ENCODE measurements around the gene PDE9A.

DNA sequence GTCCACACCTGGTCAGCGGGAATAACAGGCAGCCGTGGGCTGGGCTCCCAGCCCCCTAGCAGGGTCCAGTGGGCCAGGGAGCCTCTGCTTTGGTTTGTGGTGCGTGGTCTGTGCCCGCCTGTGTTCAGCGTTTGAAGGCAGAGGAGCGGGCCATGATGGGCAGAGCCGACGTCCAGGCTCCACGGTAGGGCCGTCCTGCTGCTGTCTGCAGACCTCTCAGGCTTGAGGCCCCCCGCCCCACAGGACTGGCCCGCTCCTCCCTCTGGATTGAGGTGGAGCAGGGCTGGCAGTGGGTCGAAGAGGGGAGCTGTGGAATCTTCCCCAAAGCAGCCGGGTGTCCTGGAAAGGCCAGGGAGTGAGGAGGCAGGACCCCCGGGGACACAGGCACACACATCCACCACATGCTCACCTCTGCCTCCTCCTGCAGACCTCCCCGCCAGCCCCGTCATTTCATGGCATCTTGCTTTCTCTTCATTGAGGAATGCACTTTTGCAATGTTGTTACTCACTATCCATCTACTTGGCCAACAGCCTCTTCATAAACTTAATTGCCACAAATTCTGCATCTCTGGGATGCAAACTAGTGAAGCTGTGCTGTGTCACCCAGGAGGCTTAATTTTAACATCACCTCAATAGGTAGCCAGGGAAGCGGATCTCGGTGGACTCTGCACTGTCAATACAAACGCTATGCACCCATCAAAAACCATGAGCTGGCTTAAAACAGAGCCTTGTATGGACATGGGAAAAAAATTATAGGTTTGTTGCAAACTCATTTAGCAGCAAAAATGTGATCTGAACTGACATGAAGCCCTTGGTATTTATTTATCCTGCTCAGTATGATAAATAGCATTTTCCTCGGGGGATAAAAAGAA is 85.9 kb downstream of the PDE9A start:
- no peak for TF ChIP-seq CTCF (IDR thresholded peaks at IDR 0.05)
- no peak for TF ChIP-seq EP300 (IDR thresholded peaks at IDR 0.05)
- TF ChIP-seq POLR2A (IDR thresholded peaks at IDR 0.05; ENCODE audit: low read depth), result no peak
- no peak for TF ChIP-seq POLR2AphosphoS5 (IDR thresholded peaks at IDR 0.05)

Measured in esophagus muscularis mucosa (tissue), 4 donors.